C4-2B (cell line): Measurements from ENCODE around the gene NOXO1.
A peak's percentile ranks its signal among the peaks of the same experiment; 100 is the strongest.

Experiments used
- H3K27ac ChIP-seq: fragments of 450-650 bp; 2 replicates; pipeline ENCODE4 v1.5.1; 2017
- ZFX ChIP-seq: fragments of 450-650 bp; IDR thresholded peaks from 2 replicates; pipeline ENCODE4 v1.6.1; 2017
- TF ChIP-seq, protein P1 (sequence below): fragments of 450-650 bp; conservative IDR thresholded peaks from 2 replicates; pipeline ENCODE4 v1.5.1; 2017; ENCODE audit warnings: mild to moderate bottlenecking

The NOXO1 gene, protein sequence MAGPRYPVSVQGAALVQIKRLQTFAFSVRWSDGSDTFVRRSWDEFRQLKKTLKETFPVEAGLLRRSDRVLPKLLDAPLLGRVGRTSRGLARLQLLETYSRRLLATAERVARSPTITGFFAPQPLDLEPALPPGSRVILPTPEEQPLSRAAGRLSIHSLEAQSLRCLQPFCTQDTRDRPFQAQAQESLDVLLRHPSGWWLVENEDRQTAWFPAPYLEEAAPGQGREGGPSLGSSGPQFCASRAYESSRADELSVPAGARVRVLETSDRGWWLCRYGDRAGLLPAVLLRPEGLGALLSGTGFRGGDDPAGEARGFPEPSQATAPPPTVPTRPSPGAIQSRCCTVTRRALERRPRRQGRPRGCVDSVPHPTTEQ

DNA sequence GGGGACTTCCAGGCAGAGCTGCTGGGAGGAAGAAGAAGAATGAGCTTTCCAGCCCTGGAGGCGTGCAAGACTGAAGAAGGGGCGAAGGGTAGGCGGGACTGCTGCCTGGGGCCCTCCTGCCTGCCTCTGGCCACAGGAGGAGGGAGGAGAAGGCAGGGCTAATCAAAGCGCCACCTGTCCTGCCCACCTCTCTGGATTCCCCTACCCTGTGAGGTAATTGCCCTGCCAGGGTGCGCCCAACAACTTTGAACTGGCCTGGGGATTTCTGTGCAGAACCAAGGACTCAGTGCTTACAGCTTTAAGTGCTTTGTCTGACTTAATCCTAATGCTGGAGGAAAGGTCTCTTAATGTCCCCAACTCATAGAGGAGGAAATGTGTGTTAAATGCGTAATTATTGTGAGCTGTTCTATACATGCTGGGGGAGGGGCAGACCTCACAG is at the start of gene NOXO1:
Gene NOXO1 (minus strand): TSS at position 72 of the 439 bp plus-strand sequence. CDS start 290 bp downstream, outside the sequence.
- no peak within 1 kb of the TSS for H3K27ac ChIP-seq
- TF ChIP-seq, protein P1, sequence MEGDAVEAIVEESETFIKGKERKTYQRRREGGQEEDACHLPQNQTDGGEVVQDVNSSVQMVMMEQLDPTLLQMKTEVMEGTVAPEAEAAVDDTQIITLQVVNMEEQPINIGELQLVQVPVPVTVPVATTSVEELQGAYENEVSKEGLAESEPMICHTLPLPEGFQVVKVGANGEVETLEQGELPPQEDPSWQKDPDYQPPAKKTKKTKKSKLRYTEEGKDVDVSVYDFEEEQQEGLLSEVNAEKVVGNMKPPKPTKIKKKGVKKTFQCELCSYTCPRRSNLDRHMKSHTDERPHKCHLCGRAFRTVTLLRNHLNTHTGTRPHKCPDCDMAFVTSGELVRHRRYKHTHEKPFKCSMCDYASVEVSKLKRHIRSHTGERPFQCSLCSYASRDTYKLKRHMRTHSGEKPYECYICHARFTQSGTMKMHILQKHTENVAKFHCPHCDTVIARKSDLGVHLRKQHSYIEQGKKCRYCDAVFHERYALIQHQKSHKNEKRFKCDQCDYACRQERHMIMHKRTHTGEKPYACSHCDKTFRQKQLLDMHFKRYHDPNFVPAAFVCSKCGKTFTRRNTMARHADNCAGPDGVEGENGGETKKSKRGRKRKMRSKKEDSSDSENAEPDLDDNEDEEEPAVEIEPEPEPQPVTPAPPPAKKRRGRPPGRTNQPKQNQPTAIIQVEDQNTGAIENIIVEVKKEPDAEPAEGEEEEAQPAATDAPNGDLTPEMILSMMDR, result no peak
- no peak for TF ChIP-seq ZFX

GRCh38 chr16:2030036-2030435 is 48.8 kb upstream of the NOXO1 start:
- TF ChIP-seq, protein P1, result no peak
- TF ChIP-seq ZFX, result no peak
- no peak overlapping the region for H3K27ac ChIP-seq

DNA sequence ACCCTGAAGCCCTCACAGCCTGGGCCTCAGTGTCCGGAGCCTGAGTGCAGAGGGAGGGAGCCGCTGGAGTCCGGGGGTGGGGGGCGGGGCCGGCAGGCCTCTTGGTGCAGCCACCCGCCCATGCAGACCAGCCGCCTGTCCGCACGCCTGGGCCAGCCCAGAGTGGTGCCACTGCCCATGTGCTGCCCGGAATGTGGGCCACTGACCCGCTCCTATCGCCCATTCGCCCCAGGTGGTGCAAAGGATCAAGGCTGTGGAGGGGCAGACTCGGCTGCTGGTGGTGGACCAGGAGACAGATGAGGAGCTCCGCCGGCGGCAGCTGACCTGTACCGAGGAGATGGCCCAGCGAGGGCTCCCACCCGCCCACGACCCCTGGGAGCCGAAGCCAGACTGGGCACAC is 48.1 kb upstream of the NOXO1 start:
- H3K27ac ChIP-seq, result no peak overlapping the region; the same call in 1 of the 2 replicates
- TF ChIP-seq, protein P1, result no peak
- TF ChIP-seq ZFX, result no peak

GRCh38 chr16:2028620-2029220 is 47.5 kb upstream of the NOXO1 start:
- TF ChIP-seq, protein P1, result no peak
- TF ChIP-seq ZFX, result no peak
- H3K27ac ChIP-seq, result peak overlapping the region; percentile 97; the same call in 1 of the 2 replicates

DNA sequence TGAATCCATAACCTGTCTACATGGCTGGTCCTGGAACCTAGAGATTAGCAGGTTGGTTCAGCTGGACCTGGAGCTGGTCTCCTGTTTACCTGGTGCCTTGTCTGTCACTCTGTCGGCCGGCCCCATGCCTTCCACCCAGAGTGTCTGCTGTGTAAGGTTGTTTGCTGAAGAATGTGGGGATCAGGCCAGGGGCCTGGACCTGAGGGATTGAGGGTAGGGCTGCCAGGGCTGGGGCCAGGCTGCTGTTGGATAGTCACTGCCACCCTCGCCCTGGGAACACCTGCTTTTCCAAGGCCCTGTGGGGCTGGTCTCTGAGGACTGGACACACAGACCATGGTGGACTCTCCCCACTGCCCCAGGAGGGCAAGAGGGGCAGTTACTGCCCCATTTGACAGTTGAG is 46.9 kb upstream of the NOXO1 start:
- TF ChIP-seq, protein P1, result no peak
- TF ChIP-seq ZFX, result no peak
- H3K27ac ChIP-seq, result peak overlapping the region; percentile 97

GRCh38 chr16:2027024-2028010 is 46.0 kb upstream of the NOXO1 start:
- H3K27ac ChIP-seq, result peak overlapping the region; percentile 97
- TF ChIP-seq, protein P1, result no peak; the same call in 1 of the 2 replicates
- no peak for TF ChIP-seq ZFX
